Smooth muscle cell (in vitro differentiated cells): ENCODE measurements around the gene FAM228A. TPM values are rescaled to one million over a fixed set of nuclear protein-coding genes. Genes with fewer than 3 reads are reported as not detected.

Experiments used
- DNase-seq: peaks from one replicate; lab custom pipeline; 2025; ENCODE audit not compliant: unreplicated experiment; lab: John Stamatoyannopoulos, UW
- H2AFZ ChIP-seq: fragments of 200-600 bp; sonication (generic); 2 replicates; pipeline ENCODE4 v1.6.0; 2016; ENCODE audit warnings: antibody characterized with exemption, low read depth, mild to moderate bottlenecking
- H3F3A ChIP-seq: fragments of 200-600 bp; sonication (generic); 2 replicates; pipeline ENCODE4 v1.6.0; 2017; ENCODE audit warnings: antibody characterized with exemption, low read depth
- H3K27ac ChIP-seq: fragments of 200-600 bp; sonication (generic); 2 replicates; pipeline ENCODE4 v1.5.1; 2016; ENCODE audit warnings: low read depth, mild to moderate bottlenecking
- H3K27me3 ChIP-seq: fragments of 200-600 bp; sonication (generic); 2 replicates; pipeline ENCODE4 v1.6.1; 2016; ENCODE audit warnings: low read depth, mild to moderate bottlenecking
- H3K36me3 ChIP-seq: fragments of 200-600 bp; sonication (generic); 2 replicates; pipeline ENCODE4 v1.5.1; 2016; ENCODE audit warnings: low read depth
- H3K4me1 ChIP-seq: fragments of 200-600 bp; sonication (generic); 2 replicates; pipeline ENCODE4 v1.5.1; 2016; ENCODE audit warnings: low read depth
- H3K4me2 ChIP-seq: fragments of 200-600 bp; sonication (generic); 2 replicates; pipeline ENCODE4 v1.6.0; 2016; ENCODE audit warnings: mild to moderate bottlenecking
- H3K4me3 ChIP-seq: fragments of 200-600 bp; sonication (generic); 2 replicates; pipeline ENCODE4 v1.5.1; 2016; ENCODE audit warnings: mild to moderate bottlenecking
- H3K79me2 ChIP-seq: fragments of 200-600 bp; sonication (generic); 2 replicates; pipeline ENCODE4 v1.6.0; 2016; ENCODE audit warnings: low read depth, mild to moderate bottlenecking
- H3K9ac ChIP-seq: fragments of 200-600 bp; sonication (generic); 2 replicates; pipeline ENCODE4 v1.6.0; 2016; ENCODE audit warnings: low read depth
- H3K9me3 ChIP-seq: fragments of 200-600 bp; sonication (generic); replicated peaks from 2 replicates; pipeline ENCODE4 v1.5.1; 2016; ENCODE audit warnings: low read depth
- H4K20me1 ChIP-seq: fragments of 200-600 bp; sonication (generic); 2 replicates; pipeline ENCODE4 v1.6.0; 2016; ENCODE audit warnings: low read depth
- CTCF ChIP-seq: fragments of 200-600 bp; sonication (generic); IDR thresholded peaks from 2 replicates; pipeline ENCODE4 v1.5.1; 2017; ENCODE audit warnings: borderline replicate concordance, mild to moderate bottlenecking, antibody characterized with exemption; ENCODE audit not compliant: insufficient read depth, poor library complexity, severe bottlenecking
- WGBS: methylation state at CpG from one replicate; pipeline ENCODE4 v1.1.7; 2016; ENCODE audit warnings: low lambda C conversion rate; 5-methylcytosine and 5-hydroxymethylcytosine counted together
- polyA plus RNA-seq: library from polyadenylated mRNA; unstranded; fragments of >200 nt; fragmentation: Nextera tagmentation; extraction: Ambion mirVana; gene quantifications from 2 replicates; pipeline ENCODE4 v1.2.1, GENCODE V29; 2016
- total RNA-seq: library from RNA; depleted of rRNA; stranded (reverse); fragments of >200 nt; gene quantifications from 2 replicates; pipeline ENCODE4 v1.2.3, GENCODE V29; 2014

FAM228A gene
- total and polyA plus RNA-seq, 2 experiments from 2014 or later = 0.57 TPM; not detected in 1

- Histone ChIP-seq H3K27me3 (no peaks in the 10 kb centered on the region), H3K27ac (no peak overlapping the region), H4K20me1 (no peaks in the 10 kb centered on the region), H3K4me3 (no peak overlapping the region), H3K79me2 (no peaks in the 10 kb centered on the region), H3K4me2 (no peak overlapping the region), H3F3A (no peaks in the 10 kb centered on the region), H2AFZ (no peak overlapping the region), H3K9ac (no peak overlapping the region), H3K4me1 (no peaks in the 10 kb centered on the region), H3K9me3 (no peaks in the 10 kb centered on the region), H3K36me3 (no peaks in the 10 kb centered on the region)
- no peak for TF ChIP-seq CTCF
- 75% methylated on average over 1 of the region's 1 CpG for WGBS
- no peak for DNase-seq
Observed at GRCh38 chr2:24176326-24176725, 1.5 kb downstream of the FAM228A start.

GRCh38 chr2:24179683-24180082 is 4.8 kb downstream of the FAM228A start:
- Histone ChIP-seq H3K4me3 (no peak overlapping the region), H3K9me3 (no peaks in the 10 kb centered on the region), H3K27ac (no peak overlapping the region), H4K20me1 (no peaks in the 10 kb centered on the region), H2AFZ (no peak overlapping the region), H3K9ac (no peak overlapping the region), H3K36me3 (no peaks in the 10 kb centered on the region), H3F3A (no peaks in the 10 kb centered on the region), H3K4me1 (no peaks in the 10 kb centered on the region), H3K27me3 (no peaks in the 10 kb centered on the region), H3K4me2 (no peak overlapping the region), H3K79me2 (no peaks in the 10 kb centered on the region)
- no peak for TF ChIP-seq CTCF
- no peak for DNase-seq

GRCh38 chr2:24181849-24182248 is 7.0 kb downstream of the FAM228A start:
- Histone ChIP-seq H3K9me3 (no peaks in the 10 kb centered on the region), H3K27ac (no peak overlapping the region), H2AFZ (no peak overlapping the region), H3K4me2 (no peak overlapping the region), H3K36me3 (no peaks in the 10 kb centered on the region), H3F3A (no peaks in the 10 kb centered on the region), H3K4me1 (no peaks in the 10 kb centered on the region), H3K4me3 (no peak overlapping the region), H3K27me3 (no peaks in the 10 kb centered on the region), H3K9ac (no peak overlapping the region), H4K20me1 (no peaks in the 10 kb centered on the region), H3K79me2 (no peaks in the 10 kb centered on the region)
- no peak for DNase-seq
- 63% methylated on average over 6 of the region's 6 CpGs for WGBS
- TF ChIP-seq CTCF = no peak

- no peak for DNase-seq
- H3K4me2 ChIP-seq = no peak overlapping the region
- H2AFZ ChIP-seq = no peak overlapping the region
- no peaks in the 10 kb centered on the region for H3K79me2 ChIP-seq
- no peak overlapping the region for H3K4me3 ChIP-seq
- no peaks in the 10 kb centered on the region for H3K9me3 ChIP-seq
- no peaks in the 10 kb centered on the region for H3K36me3 ChIP-seq
- no peaks in the 10 kb centered on the region for H4K20me1 ChIP-seq
- 86% methylated on average over 7 of the region's 7 CpGs for WGBS
- no peaks in the 10 kb centered on the region for H3K27me3 ChIP-seq
- no peak for TF ChIP-seq CTCF
- no peak overlapping the region for H3K9ac ChIP-seq
- H3K27ac ChIP-seq = no peak overlapping the region
- no peaks in the 10 kb centered on the region for H3K4me1 ChIP-seq
- no peaks in the 10 kb centered on the region for H3F3A ChIP-seq
Observed at GRCh38 chr2:24182507-24182906, 7.7 kb downstream of the FAM228A start.
